IgD-negative memory B cell (primary cell): ENCODE results near the gene RTEL1. TPM values are rescaled to one million over a fixed set of nuclear protein-coding genes. Genes with fewer than 3 reads are reported as not detected.

Source experiments
- H3K27ac Mint-ChIP-seq, 3 donors: one replicate each; pipeline ENCODE4 v1.8.0; 2020 to 2022; ENCODE audit warnings: mild to moderate bottlenecking in 3 of 3, mixed read lengths in 3 of 3, moderate library complexity in 1 of 3
- H3K27me3 Mint-ChIP-seq: one replicate; pipeline ENCODE4 v1.8.0; 2021; ENCODE audit warnings: mixed read lengths
- H3K36me3 Mint-ChIP-seq: one replicate; pipeline ENCODE4 v1.8.0; 2020; ENCODE audit warnings: mild to moderate bottlenecking, mixed read lengths
- H3K4me1 Mint-ChIP-seq, 3 donors: one replicate each; pipeline ENCODE4 v1.8.0; 2020 to 2022; ENCODE audit warnings: mixed read lengths in 3 of 3, mild to moderate bottlenecking in 1 of 3
- H3K4me3 Mint-ChIP-seq, 4 donors: one replicate each; pipeline ENCODE4 v1.8.0; 2020 to 2022; ENCODE audit warnings: mild to moderate bottlenecking in 4 of 4, mixed read lengths in 4 of 4, moderate library complexity in 3 of 4
- H3K9me3 Mint-ChIP-seq, 3 donors: one replicate each; pipeline ENCODE4 v1.8.0; 2020 to 2021; ENCODE audit warnings: mixed read lengths in 3 of 3, mild to moderate bottlenecking in 1 of 3
- polyA plus RNA-seq: library from polyadenylated mRNA; unstranded; fragments of 300-500 nt; fragmentation: Illumina TruSeq; gene quantifications from one replicate; pipeline ENCODE4 v1.2.3, GENCODE V29; 2021

RTEL1 gene
- polyA plus RNA-seq, 1 donor from 2014 or later, result 2.6 TPM

GRCh38 chr20:63691711-63692435, 33.8 kb downstream of the RTEL1 start:
- Mint-ChIP-seq H3K27ac (peak overlapping the region in 1 of 3 donors; percentile 53), H3K4me1 (peaks cover 0 to 2% (median 0%) of the 10 kb centered on the region in 3 donors), H3K27me3 (no peaks in the 10 kb centered on the region), H3K9me3 (no peaks in the 10 kb centered on the region), H3K4me3 (no peak overlapping the region), H3K36me3 (no peaks in the 10 kb centered on the region)

GRCh38 chr20:63692436-63693082, 34.4 kb downstream of the RTEL1 start:
- peaks cover 0 to 4% (median 0%) of the 10 kb centered on the region in 3 donors for H3K4me1 Mint-ChIP-seq
- H3K36me3 Mint-ChIP-seq, result no peaks in the 10 kb centered on the region
- H3K9me3 Mint-ChIP-seq, result no peaks in the 10 kb centered on the region
- peak overlapping the region in 2 of 3 donors; percentile 25 to 39 for H3K27ac Mint-ChIP-seq
- H3K27me3 Mint-ChIP-seq, result no peaks in the 10 kb centered on the region
- no peak overlapping the region for H3K4me3 Mint-ChIP-seq

GRCh38 chr20:63693083-63693732, 35.1 kb downstream of the RTEL1 start:
- peaks cover 0 to 4% (median 0%) of the 10 kb centered on the region in 3 donors for H3K4me1 Mint-ChIP-seq
- no peaks in the 10 kb centered on the region for H3K27me3 Mint-ChIP-seq
- no peaks in the 10 kb centered on the region for H3K36me3 Mint-ChIP-seq
- peak overlapping the region in 1 of 3 donors; percentile 39 for H3K27ac Mint-ChIP-seq
- H3K9me3 Mint-ChIP-seq, result no peaks in the 10 kb centered on the region
- H3K4me3 Mint-ChIP-seq, result no peak overlapping the region

DNA sequence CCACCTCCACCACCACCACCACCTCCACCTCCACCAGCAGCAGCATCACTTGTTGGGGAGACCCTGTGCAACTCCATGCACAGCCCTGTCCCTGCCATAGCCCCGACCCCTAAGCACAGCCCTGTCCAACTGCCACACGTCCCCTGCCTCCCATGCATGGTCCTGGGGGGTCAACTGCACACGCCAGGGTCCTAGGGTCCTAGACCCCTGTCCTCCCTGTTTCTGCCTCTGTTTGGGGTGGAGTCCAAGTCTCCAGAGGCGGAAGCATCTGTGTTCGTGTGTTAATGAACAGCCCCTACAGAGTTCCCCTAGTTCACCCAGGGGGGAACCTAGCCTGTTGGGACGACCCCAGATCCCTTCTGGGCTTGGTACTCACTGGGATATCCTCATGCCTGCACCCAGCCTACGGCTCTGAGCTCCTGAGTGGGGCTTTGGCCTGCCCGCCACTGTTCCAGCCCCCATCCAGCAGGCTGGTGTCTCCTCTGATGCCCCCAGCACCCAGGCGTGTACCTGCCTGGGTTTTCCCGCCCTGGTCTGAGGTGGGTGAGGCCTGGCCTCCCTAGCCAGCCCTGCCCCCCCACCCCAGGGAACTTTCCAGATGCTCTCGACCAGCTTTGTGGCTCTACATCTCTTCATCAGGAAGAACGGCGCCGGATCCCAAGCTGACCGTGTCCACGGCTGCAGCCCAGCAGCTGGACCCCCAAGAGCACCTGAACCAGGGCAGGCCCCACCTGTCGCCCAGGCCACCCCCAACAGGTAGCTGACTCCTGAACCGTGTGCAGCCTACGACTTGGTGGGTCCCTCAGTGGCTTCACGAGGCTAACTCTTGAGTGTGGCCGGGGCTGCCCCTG, 35.8 kb downstream of the RTEL1 start:
- no peaks in the 10 kb centered on the region for H3K9me3 Mint-ChIP-seq
- no peaks in the 10 kb centered on the region for H3K27me3 Mint-ChIP-seq
- H3K4me3 Mint-ChIP-seq, result peak overlapping the region in 1 of 4 donors; percentile 8
- H3K27ac Mint-ChIP-seq, result no peak overlapping the region
- no peaks in the 10 kb centered on the region for H3K36me3 Mint-ChIP-seq
- H3K4me1 Mint-ChIP-seq, result peaks cover 0 to 4% (median 0%) of the 10 kb centered on the region in 3 donors

DNA sequence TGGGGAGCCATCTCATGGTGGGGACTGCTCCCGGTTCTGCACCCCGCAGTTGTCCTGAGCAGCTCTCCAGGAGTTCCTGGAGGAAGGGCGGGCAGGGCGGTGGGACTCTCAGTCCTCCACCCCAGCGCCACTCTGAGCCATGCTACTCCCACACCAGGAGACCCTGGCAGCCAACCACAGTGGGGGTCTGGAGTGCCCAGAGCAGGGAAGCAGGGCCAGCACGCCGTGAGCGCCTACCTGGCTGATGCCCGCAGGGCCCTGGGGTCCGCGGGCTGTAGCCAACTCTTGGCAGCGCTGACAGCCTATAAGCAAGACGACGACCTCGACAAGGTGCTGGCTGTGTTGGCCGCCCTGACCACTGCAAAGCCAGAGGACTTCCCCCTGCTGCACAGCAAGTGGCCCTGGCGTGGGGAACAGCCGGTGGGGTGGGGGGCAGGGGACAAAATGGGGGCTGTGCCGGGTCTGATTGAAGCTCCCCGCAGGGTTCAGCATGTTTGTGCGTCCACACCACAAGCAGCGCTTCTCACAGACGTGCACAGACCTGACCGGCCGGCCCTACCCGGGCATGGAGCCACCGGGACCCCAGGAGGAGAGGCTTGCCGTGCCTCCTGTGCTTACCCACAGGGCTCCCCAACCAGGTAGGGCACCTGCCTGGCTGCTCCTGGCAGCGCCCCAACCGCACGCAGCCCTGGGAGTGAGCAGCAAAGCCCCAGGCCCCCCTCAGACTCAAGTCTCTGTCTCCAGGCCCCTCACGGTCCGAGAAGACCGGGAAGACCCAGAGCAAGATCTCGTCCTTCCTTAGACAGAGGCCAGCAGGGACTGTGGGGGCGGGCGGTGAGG, 36.7 kb downstream of the RTEL1 start:
- no peak overlapping the region for H3K27ac Mint-ChIP-seq
- H3K27me3 Mint-ChIP-seq, result no peaks in the 10 kb centered on the region
- peaks cover 0 to 4% (median 0%) of the 10 kb centered on the region in 3 donors for H3K4me1 Mint-ChIP-seq
- no peaks in the 10 kb centered on the region for H3K36me3 Mint-ChIP-seq
- H3K4me3 Mint-ChIP-seq, result no peak overlapping the region
- no peaks in the 10 kb centered on the region for H3K9me3 Mint-ChIP-seq

GRCh38 chr20:63695424-63696305, 37.6 kb downstream of the RTEL1 start:
- Mint-ChIP-seq H3K4me1 (peaks cover 0 to 4% (median 0%) of the 10 kb centered on the region in 3 donors), H3K4me3 (no peak overlapping the region), H3K27me3 (no peaks in the 10 kb centered on the region), H3K36me3 (no peaks in the 10 kb centered on the region), H3K27ac (no peak overlapping the region), H3K9me3 (no peaks in the 10 kb centered on the region)

GRCh38 chr20:63696306-63696627, 38.2 kb downstream of the RTEL1 start:
- Mint-ChIP-seq H3K36me3 (no peaks in the 10 kb centered on the region), H3K9me3 (no peaks in the 10 kb centered on the region), H3K4me1 (peaks cover 0 to 4% (median 0%) of the 10 kb centered on the region in 3 donors), H3K27me3 (no peaks in the 10 kb centered on the region), H3K4me3 (no peak overlapping the region), H3K27ac (no peak overlapping the region)

DNA sequence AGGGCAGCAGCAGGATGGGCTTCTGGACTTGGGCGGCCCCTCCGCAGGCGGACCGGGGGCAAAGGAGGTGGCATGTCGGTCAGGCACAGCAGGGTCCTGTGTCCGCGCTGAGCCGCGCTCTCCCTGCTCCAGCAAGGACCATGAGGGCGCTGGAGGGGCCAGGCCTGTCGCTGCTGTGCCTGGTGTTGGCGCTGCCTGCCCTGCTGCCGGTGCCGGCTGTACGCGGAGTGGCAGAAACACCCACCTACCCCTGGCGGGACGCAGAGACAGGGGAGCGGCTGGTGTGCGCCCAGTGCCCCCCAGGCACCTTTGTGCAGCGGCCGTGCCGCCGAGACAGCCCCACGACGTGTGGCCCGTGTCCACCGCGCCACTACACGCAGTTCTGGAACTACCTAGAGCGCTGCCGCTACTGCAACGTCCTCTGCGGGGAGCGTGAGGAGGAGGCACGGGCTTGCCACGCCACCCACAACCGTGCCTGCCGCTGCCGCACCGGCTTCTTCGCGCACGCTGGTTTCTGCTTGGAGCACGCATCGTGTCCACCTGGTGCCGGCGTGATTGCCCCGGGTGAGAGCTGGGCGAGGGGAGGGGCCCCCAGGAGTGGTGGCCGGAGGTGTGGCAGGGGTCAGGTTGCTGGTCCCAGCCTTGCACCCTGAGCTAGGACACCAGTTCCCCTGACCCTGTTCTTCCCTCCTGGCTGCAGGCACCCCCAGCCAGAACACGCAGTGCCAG, 38.7 kb downstream of the RTEL1 start, which contains the start of gene TNFRSF6B:
Gene TNFRSF6B, plus strand, starts transcription at position 25 of the 729 bp plus-strand sequence. Its CDS starts 116 bp downstream, at position 141.
- Mint-ChIP-seq H3K27ac (no peak within 1 kb of the TSS), H3K4me3 (peak within 1 kb of the TSS in 1 of 4 donors; percentile 74)

GRCh38 chr20:63697357-63697867, 39.3 kb downstream of the RTEL1 start:
- Mint-ChIP-seq H3K9me3 (no peaks in the 10 kb centered on the region), H3K4me1 (peaks cover 0 to 2% (median 0%) of the 10 kb centered on the region in 3 donors), H3K4me3 (peak overlapping the region in 1 of 4 donors; percentile 74), H3K27ac (no peak overlapping the region), H3K36me3 (no peaks in the 10 kb centered on the region), H3K27me3 (no peaks in the 10 kb centered on the region)

More for the DNA sequence above, 38.7 kb downstream of the RTEL1 start, which contains the start of gene TNFRSF6B:
- H3K36me3 Mint-ChIP-seq, result no peaks in the 10 kb centered on the region
- peaks cover 0 to 2% (median 0%) of the 10 kb centered on the region in 3 donors for H3K4me1 Mint-ChIP-seq
- H3K9me3 Mint-ChIP-seq, result no peaks in the 10 kb centered on the region
- H3K27me3 Mint-ChIP-seq, result no peaks in the 10 kb centered on the region

GRCh38 chr20:63697868-63698545, 39.9 kb downstream of the RTEL1 start:
- Mint-ChIP-seq H3K9me3 (no peaks in the 10 kb centered on the region), H3K4me1 (peaks cover 0 to 2% (median 0%) of the 10 kb centered on the region in 3 donors), H3K27me3 (no peaks in the 10 kb centered on the region), H3K4me3 (no peak overlapping the region), H3K27ac (peak overlapping the region in 1 of 3 donors; percentile 63), H3K36me3 (no peaks in the 10 kb centered on the region)

GRCh38 chr20:63698739-63699465, 40.8 kb downstream of the RTEL1 start:
- H3K27ac Mint-ChIP-seq, result peak overlapping the region in 1 of 3 donors; percentile 53
- H3K9me3 Mint-ChIP-seq, result no peaks in the 10 kb centered on the region
- H3K36me3 Mint-ChIP-seq, result no peaks in the 10 kb centered on the region
- H3K4me1 Mint-ChIP-seq, result peaks cover 0 to 2% (median 0%) of the 10 kb centered on the region in 3 donors
- H3K4me3 Mint-ChIP-seq, result no peak overlapping the region
- H3K27me3 Mint-ChIP-seq, result no peaks in the 10 kb centered on the region
